OCI-LY1 (cell line): Measurements from ENCODE around the gene DNAJC3.

ENCODE experiments used
- EZH2 ChIP-seq: fragments of 200-600 bp; sonication (generic), shearing (Covaris generic); IDR thresholded peaks from 2 replicates; pipeline ENCODE4 v1.8.0; 2017; ENCODE audit warnings: borderline replicate concordance, mixed run types, mild to moderate bottlenecking, antibody characterized with exemption, low read length, moderate library complexity, mixed read lengths
- TF ChIP-seq, protein P1 (sequence below): fragments of 200-600 bp; sonication (generic), shearing (Covaris generic); IDR thresholded peaks from 2 replicates; pipeline ENCODE4 v1.5.1; 2017; ENCODE audit warnings: mild to moderate bottlenecking, antibody characterized with exemption, low read length, moderate library complexity, mixed read lengths

DNA sequence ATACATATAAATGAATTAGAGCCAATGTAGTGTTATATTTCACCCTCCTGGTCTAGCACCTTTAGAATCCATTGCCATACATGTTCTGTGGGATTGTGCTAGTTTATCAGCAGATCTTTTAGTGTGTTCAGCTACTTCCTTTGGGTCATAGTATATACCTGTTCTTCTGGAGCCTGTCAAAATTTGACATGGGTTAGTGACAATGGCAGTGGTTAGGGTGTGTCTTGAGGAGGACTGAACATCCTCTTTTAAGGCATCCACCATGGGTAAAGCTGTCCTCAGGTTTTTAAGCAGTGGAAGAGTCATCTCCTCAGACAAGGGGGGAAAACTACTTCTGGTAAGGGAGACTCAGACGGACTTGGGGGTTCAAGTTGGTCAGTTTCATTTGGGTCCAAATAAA is 29.4 kb downstream of the DNAJC3 start:
- TF ChIP-seq, protein P1, sequence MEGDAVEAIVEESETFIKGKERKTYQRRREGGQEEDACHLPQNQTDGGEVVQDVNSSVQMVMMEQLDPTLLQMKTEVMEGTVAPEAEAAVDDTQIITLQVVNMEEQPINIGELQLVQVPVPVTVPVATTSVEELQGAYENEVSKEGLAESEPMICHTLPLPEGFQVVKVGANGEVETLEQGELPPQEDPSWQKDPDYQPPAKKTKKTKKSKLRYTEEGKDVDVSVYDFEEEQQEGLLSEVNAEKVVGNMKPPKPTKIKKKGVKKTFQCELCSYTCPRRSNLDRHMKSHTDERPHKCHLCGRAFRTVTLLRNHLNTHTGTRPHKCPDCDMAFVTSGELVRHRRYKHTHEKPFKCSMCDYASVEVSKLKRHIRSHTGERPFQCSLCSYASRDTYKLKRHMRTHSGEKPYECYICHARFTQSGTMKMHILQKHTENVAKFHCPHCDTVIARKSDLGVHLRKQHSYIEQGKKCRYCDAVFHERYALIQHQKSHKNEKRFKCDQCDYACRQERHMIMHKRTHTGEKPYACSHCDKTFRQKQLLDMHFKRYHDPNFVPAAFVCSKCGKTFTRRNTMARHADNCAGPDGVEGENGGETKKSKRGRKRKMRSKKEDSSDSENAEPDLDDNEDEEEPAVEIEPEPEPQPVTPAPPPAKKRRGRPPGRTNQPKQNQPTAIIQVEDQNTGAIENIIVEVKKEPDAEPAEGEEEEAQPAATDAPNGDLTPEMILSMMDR = no peak
- no peak for TF ChIP-seq EZH2
